Activated CD4-positive, alpha-beta T cell treated with anti-CD3 and anti-CD28 coated beads, Interleukin-2, amount 10 ng/mL, durations not matched to agents 7 days and 5 days (primary cell): ENCODE measurements around the gene RNF181. TPM values are rescaled to one million over a fixed set of nuclear protein-coding genes. Genes with fewer than 3 reads are reported as not detected.
"Not testable (repeated sequence)": the region's sequence is repeated elsewhere in the genome, so short reads cannot be mapped to it uniquely, and the experiment has no call there.

Experiments
- CTCF ChIA-PET: fragments of 350-600 bp; sonication (Branson Sonifier 250); formaldehyde crosslinking; loops from one replicate; lab custom pipeline; 2021; ENCODE audit warnings: antibody characterized with exemption; lab: Charles Lee
- POLR2A ChIA-PET: fragments of 350-600 bp; sonication (Branson Sonifier 250); formaldehyde crosslinking; loops from one replicate; lab custom pipeline; 2021; ENCODE audit warnings: antibody characterized with exemption; lab: Charles Lee
- DNase-seq: peaks from one replicate; pipeline ENCODE4 v3.0.0-alpha.2; 2020
- H3K27ac Mint-ChIP-seq: one replicate; pipeline ENCODE4 v1.8.0; 2021; ENCODE audit warnings: mild to moderate bottlenecking, moderate library complexity, mixed read lengths
- H3K27me3 Mint-ChIP-seq: one replicate; pipeline ENCODE4 v1.8.0; 2021; ENCODE audit warnings: mixed read lengths
- H3K36me3 Mint-ChIP-seq: one replicate; pipeline ENCODE4 v1.8.0; 2021; ENCODE audit warnings: low read depth, mixed read lengths
- H3K4me1 Mint-ChIP-seq: one replicate; pipeline ENCODE4 v1.8.0; 2021; ENCODE audit warnings: mixed read lengths
- H3K4me3 Mint-ChIP-seq: one replicate; pipeline ENCODE4 v1.8.0; 2021; ENCODE audit warnings: mild to moderate bottlenecking, moderate library complexity, mixed read lengths
- H3K9me3 Mint-ChIP-seq: one replicate; pipeline ENCODE4 v1.8.0; 2021; ENCODE audit warnings: mixed read lengths
- total RNA-seq, 2 experiments: library from RNA; stranded (reverse); gene quantifications; one replicate each; pipeline ENCODE4 v1.2.3, GENCODE V29; 2021

RNF181 gene
- total RNA-seq, 2 experiments from 2014 or later, result 89.7 to 106 TPM

DNA sequence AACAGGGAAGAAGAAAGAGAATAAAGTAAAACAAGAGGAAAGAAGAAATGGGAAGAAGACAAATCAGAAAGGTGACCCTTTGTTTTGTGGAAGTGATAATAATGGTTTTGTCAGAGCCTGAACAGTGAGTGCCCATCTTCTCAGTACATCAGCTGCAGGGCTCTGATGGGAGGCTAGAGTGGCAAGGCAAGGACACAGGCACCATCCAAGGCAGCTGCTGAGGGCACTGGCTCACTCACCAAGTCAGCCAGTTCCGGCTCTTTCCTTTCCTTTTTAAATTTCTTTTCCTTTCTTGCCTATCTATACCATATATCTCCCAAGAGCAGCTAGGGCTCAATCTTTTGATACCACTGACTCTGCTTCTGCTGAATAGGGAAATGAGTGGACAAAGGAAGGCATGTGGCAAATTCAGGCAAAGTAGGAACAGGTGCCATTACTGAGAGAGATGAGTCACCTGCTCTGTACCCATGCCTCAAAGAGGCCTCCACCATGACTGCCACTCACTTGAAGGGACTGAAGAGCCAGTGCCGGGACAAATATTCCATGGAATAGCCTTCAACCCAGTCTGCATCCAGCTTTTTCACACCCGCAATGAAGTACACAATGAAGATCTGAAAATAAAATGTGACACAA, 40.4 kb upstream of the RNF181 start:
- Mint-ChIP-seq H3K4me1 (peaks cover 17% of the 10 kb centered on the region), H3K4me3 (no peak overlapping the region), H3K27ac (peak overlapping the region; percentile 27), H3K36me3 (peaks cover 33% of the 10 kb centered on the region), H3K27me3 (no peaks in the 10 kb centered on the region), H3K9me3 (no peaks in the 10 kb centered on the region)
- DNase-seq, result no peak
- ChIA-PET POLR2A (no interaction called here), CTCF (interaction anchor here (2.7 to 3.2 kb wide), 2 partner anchors 16 to 135 kb away, joined by 8 to 26 read pairs; partner anchors contain the start of genes MAT2A and SH2D6)

DNA sequence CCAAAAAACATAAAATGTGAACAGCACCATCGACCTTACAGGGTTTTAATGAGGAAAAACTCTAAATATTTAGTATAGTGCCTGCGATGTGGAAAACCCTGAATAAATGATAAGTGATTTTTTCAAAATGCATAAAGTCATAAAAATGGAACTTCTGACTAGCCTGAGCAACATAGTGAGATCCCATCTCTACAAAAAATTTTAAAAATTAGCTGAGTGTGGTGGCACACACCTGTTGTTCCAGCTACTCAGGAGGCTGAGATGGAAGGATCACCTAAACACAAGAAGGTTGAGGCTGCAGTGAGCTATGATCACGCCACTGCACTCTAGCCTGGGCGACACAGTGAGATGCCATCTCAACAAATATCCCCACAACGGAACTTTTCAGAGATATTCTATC, 38.4 kb upstream of the RNF181 start:
- Mint-ChIP-seq H3K4me3 (no peak overlapping the region), H3K9me3 (no peaks in the 10 kb centered on the region), H3K27me3 (no peaks in the 10 kb centered on the region), H3K4me1 (peaks cover 28% of the 10 kb centered on the region), H3K36me3 (peaks cover 19% of the 10 kb centered on the region), H3K27ac (no peak overlapping the region)
- ChIA-PET CTCF (interaction anchor here (0.9 to 3.2 kb wide), 7 partner anchors 15 to 187 kb away, joined by 3 to 26 read pairs (median 3); partner anchors contain the start of genes MAT2A and SH2D6), POLR2A (interaction anchor here (1.0 kb wide), 1 partner anchor 11 kb away, joined by 4 read pairs; no protein-coding TSS in a partner anchor)
- no peak for DNase-seq

DNA sequence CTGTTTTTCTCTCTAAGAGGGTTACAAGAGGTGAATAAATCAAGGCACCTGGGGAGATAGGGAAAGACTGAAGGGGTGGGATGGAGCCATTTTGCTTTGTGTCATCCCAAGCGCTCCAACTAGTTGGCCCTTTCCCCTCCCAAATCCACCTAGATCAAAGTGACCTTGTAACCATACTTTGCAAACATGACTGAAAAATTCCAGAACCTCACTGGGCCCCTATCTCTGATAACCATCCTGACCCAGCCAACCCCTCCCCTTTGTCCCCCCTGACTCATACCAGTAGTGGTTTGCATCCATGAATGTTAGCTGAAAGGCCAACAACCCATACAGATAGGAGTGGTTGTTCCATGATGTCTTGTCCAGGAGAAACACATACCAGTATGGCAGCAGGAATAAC, 37.4 kb upstream of the RNF181 start:
- H3K27ac Mint-ChIP-seq, result no peak overlapping the region
- no peaks in the 10 kb centered on the region for H3K9me3 Mint-ChIP-seq
- no peaks in the 10 kb centered on the region for H3K27me3 Mint-ChIP-seq
- H3K36me3 Mint-ChIP-seq, result peaks cover 16% of the 10 kb centered on the region
- ChIA-PET CTCF (interaction anchor here (1.2 to 2.0 kb wide), 2 partner anchors 10 to 16 kb away, joined by 3 to 7 read pairs; no protein-coding TSS in a partner anchor), POLR2A (no interaction called here)
- H3K4me3 Mint-ChIP-seq, result no peak overlapping the region
- peaks cover 29% of the 10 kb centered on the region for H3K4me1 Mint-ChIP-seq
- DNase-seq, result no peak

DNA sequence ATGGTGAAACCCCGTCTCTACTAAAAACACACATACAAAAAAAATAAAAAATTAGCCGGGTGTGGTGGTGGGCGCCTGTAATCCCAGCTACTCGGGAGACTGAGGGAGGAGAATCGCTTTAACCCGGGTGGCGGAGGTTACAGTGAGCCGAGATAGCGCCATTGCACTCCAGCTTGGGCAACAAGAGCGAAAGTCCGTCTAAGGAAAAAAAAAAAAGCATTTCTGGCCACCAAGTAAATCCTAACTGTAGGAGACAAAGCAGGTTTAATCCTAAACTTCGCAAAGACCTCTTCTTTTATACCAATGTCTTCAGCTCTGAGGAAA, 35.2 kb upstream of the RNF181 start:
- Mint-ChIP-seq H3K4me3 (peak overlapping the region; percentile 98), H3K27ac (peak overlapping the region; percentile 99), H3K4me1 (peaks cover 36% of the 10 kb centered on the region)
- not testable (repeated sequence) for DNase-seq, H3K36me3 Mint-ChIP-seq, H3K27me3 Mint-ChIP-seq, H3K9me3 Mint-ChIP-seq
- POLR2A ChIA-PET, result interaction anchor here (0.9 to 1.3 kb wide), 3 partner anchors 10 to 206 kb away, joined by 3 to 8 read pairs (median 3); partner anchors contain the start of genes ELMOD3 and RETSAT
- CTCF ChIA-PET, result interaction anchor here (0.6 to 4.7 kb wide), 5 partner anchors 10 to 77 kb away, joined by 3 to 44 read pairs (median 4); partner anchors contain the start of gene MAT2A

DNA sequence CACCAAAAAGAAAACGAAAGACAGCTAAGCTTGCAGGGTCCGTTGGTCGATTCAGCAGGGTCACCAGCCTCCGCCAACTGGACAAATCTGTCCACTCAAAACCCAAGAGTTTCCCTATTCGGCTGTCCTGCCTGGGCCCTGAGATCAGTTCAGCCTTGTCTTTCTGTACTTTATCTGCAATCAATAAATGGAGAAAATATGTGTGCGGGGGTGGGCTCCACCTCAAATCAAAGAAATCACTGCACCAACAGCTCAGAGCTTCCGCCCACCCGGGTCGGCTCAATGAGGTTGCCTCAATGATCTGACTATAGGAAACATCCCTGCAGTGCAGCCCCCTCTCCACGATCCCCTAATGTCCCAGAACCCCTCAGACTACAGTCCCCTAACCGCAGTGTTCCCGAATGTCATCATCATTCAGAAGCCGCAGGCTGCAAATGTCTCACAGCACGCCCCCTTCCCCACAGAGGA, 34.7 kb upstream of the RNF181 start:
- POLR2A ChIA-PET, result interaction anchor here (0.9 to 1.3 kb wide), 3 partner anchors 11 to 207 kb away, joined by 3 to 8 read pairs (median 3); partner anchors contain the start of genes ELMOD3 and RETSAT
- Mint-ChIP-seq H3K4me3 (peak overlapping the region; percentile 98), H3K27ac (peak overlapping the region; percentile 99), H3K36me3 (peaks cover 7% of the 10 kb centered on the region), H3K27me3 (no peaks in the 10 kb centered on the region), H3K4me1 (peaks cover 36% of the 10 kb centered on the region), H3K9me3 (no peaks in the 10 kb centered on the region)
- CTCF ChIA-PET, result interaction anchor here (0.6 to 4.7 kb wide), 6 partner anchors 11 to 77 kb away, joined by 3 to 44 read pairs (median 4); partner anchors contain the start of gene MAT2A
- DNase-seq, result no peak

DNA sequence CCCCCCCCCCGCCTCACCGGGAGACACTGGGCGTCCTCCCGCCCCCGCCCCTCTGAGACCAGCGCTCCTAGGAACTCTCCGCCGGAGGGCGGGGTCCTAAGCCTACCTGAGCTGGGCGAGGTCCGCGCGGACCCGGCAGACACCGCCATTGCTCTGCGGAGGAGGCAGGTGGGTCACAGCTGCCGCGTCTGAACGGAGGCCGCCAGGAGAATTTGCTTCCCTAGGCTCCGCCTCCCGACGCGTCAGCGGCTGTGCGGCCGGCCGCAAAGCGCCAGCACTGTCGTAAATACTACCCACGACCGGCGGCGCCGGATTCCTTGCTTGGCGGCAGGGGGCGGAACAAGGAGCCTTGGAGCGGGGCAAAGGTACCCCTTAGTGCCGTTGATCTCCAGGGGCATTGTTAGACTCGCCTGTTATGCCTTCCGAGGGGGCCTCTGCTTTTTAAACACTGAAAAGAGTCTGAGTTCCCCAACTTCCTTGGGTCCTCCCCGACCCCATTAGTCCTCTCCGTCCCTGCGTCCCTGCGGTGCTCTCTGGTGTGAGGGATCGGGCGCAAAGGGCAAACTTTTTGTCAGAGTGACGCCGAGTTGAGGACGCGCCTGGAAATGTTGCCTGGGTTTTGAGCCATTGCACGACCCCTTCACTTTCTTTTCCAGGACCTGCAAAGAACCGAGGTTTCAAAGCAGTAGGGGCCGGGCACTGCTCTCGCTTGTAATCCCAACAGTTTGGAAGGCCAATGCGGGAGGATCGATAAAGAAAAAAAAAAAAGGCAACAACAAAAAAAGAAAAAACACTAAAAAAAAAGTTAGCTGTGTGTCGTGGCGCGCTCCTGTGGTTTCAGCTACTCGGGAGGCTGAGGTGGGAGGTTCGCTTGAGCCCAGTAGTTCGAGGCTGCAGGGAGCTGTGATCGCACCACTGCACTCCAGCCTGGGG, 34.0 kb upstream of the RNF181 start, which contains the start of gene GGCX:
GGCX (minus strand) TSS at position 214 of the 933 bp plus-strand sequence; CDS start at position 149, 65 bp downstream.
- ChIA-PET CTCF (interaction anchor here (0.6 to 4.7 kb wide), 8 partner anchors 12 to 204 kb away, joined by 3 to 44 read pairs (median 4); partner anchors contain the start of gene SH2D6), POLR2A (interaction anchor here (0.7 to 1.3 kb wide), 3 partner anchors 12 to 143 kb away, joined by 3 to 10 read pairs (median 8); no protein-coding TSS in a partner anchor)
- peak; percentile 95 for DNase-seq
- peaks cover 5% of the 10 kb centered on the region for H3K36me3 Mint-ChIP-seq
- no peaks in the 10 kb centered on the region for H3K9me3 Mint-ChIP-seq
- no peaks in the 10 kb centered on the region for H3K27me3 Mint-ChIP-seq
- H3K4me1 Mint-ChIP-seq, result peaks cover 36% of the 10 kb centered on the region
- peak within 1 kb of the TSS; percentile 99 for H3K27ac Mint-ChIP-seq
- peak within 1 kb of the TSS; percentile 98 for H3K4me3 Mint-ChIP-seq

DNA sequence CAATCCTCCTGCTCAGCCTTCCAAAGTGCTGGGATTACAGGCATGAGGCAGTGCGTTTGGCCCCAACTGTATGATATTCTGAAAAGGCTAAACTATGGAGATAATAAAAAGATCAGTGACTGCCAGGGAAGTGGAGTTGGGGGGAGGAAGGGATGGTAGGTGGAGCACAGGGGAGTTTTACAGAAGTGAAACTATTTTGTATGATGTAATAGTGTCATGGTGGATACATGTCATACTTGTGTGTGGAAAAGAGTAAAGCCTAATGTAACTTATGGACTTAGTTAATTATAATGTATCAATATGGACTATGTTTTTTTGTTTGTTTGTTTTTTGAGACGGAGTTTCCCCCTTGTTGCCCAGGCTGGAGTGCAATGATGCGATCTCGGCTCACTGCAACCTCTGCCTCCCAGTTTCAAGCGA, 31.4 kb upstream of the RNF181 start:
- no peak for DNase-seq
- no peaks in the 10 kb centered on the region for H3K9me3 Mint-ChIP-seq
- H3K4me1 Mint-ChIP-seq, result peaks cover 33% of the 10 kb centered on the region
- CTCF ChIA-PET, result interaction anchor here (0.7 to 4.7 kb wide), 4 partner anchors 14 to 146 kb away, joined by 3 to 44 read pairs (median 6); no protein-coding TSS in a partner anchor
- POLR2A ChIA-PET, result no interaction called here
- H3K4me3 Mint-ChIP-seq, result no peak overlapping the region
- H3K27me3 Mint-ChIP-seq, result no peaks in the 10 kb centered on the region
- peak overlapping the region; percentile 5 for H3K27ac Mint-ChIP-seq
- H3K36me3 Mint-ChIP-seq, result peaks cover 2% of the 10 kb centered on the region

DNA sequence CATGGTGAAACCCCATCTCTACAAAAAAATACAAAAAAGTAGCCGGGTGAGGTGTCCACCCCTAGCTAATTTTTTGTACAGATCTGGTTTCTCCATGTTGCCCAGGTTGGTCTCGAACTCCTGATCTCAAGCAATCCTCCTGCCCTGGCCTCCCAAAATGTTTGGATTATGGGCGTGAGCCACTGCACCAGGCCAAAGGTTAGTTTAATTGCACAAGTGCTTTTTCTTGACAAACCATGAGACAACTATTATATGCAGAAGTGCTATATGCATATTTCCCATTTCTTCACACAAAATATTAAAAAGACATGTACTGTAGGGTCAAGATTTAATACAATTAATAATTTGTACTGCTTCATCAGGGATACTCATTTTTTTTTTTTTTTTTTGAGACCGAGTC, 29.3 kb upstream of the RNF181 start:
- peaks cover 15% of the 10 kb centered on the region for H3K27me3 Mint-ChIP-seq
- peaks cover 16% of the 10 kb centered on the region for H3K4me1 Mint-ChIP-seq
- DNase-seq, result no peak
- CTCF ChIA-PET, result interaction anchor here (2.0 kb wide), 1 partner anchor 14 kb away, joined by 8 read pairs; no protein-coding TSS in a partner anchor
- no peak overlapping the region for H3K4me3 Mint-ChIP-seq
- H3K27ac Mint-ChIP-seq, result no peak overlapping the region
- no peaks in the 10 kb centered on the region for H3K9me3 Mint-ChIP-seq
- no peaks in the 10 kb centered on the region for H3K36me3 Mint-ChIP-seq
- POLR2A ChIA-PET, result no interaction called here

DNA sequence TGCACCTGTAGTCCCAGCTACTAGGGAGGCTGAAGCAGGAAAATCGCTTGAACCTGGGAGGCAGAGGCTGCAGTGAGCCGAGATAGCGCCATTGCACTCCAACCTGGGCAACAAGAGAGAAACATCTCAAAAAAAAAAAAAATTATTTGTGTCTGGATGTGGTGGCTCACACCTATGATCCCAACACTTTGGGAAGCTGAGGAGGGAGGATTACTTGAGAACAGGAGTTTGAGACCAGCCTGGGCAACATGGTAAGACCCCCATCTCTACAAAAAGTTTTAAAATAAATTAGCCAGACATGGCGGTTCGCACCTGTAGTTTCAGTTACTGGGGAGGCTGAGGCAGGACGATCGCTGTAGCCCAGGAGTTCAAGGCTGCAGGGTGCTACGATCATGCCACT, 19.8 kb upstream of the RNF181 start:
- DNase-seq, result no peak
- Mint-ChIP-seq H3K4me1 (peaks cover 29% of the 10 kb centered on the region), H3K27me3 (peaks cover 14% of the 10 kb centered on the region), H3K27ac (no peak overlapping the region), H3K4me3 (no peak overlapping the region), H3K9me3 (no peaks in the 10 kb centered on the region), H3K36me3 (peaks cover 18% of the 10 kb centered on the region)
- CTCF ChIA-PET, result interaction anchor here (0.6 to 1.5 kb wide), 2 partner anchors 16 to 27 kb away, joined by 3 read pairs; no protein-coding TSS in a partner anchor
- POLR2A ChIA-PET, result no interaction called here

DNA sequence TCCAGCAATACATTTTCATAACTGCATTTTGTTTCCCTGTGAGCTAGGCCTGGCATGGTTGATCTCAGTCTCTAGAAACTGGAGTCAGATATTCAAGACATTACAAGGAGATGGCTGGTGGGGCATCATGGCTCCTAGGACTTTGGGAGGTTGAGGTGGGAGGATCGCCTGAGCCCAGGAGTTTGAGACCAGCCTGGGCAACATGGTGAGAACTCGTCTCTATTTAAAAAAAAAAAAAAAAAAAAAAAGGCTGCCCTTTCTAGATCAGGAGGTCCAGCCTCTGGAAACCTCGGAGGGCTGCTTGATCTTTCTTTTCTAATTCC, 18.5 kb upstream of the RNF181 start:
- no peak for DNase-seq
- CTCF ChIA-PET, result interaction anchor here (1.1 to 2.3 kb wide), 3 partner anchors 15 to 60 kb away, joined by 3 to 10 read pairs (median 6); no protein-coding TSS in a partner anchor
- POLR2A ChIA-PET, result no interaction called here
- peaks cover 6% of the 10 kb centered on the region for H3K27me3 Mint-ChIP-seq
- H3K4me3 Mint-ChIP-seq, result peak overlapping the region; percentile 93
- peak overlapping the region; percentile 92 for H3K27ac Mint-ChIP-seq
- H3K36me3 Mint-ChIP-seq, result peaks cover 25% of the 10 kb centered on the region
- no peaks in the 10 kb centered on the region for H3K9me3 Mint-ChIP-seq
- H3K4me1 Mint-ChIP-seq, result peaks cover 35% of the 10 kb centered on the region

DNA sequence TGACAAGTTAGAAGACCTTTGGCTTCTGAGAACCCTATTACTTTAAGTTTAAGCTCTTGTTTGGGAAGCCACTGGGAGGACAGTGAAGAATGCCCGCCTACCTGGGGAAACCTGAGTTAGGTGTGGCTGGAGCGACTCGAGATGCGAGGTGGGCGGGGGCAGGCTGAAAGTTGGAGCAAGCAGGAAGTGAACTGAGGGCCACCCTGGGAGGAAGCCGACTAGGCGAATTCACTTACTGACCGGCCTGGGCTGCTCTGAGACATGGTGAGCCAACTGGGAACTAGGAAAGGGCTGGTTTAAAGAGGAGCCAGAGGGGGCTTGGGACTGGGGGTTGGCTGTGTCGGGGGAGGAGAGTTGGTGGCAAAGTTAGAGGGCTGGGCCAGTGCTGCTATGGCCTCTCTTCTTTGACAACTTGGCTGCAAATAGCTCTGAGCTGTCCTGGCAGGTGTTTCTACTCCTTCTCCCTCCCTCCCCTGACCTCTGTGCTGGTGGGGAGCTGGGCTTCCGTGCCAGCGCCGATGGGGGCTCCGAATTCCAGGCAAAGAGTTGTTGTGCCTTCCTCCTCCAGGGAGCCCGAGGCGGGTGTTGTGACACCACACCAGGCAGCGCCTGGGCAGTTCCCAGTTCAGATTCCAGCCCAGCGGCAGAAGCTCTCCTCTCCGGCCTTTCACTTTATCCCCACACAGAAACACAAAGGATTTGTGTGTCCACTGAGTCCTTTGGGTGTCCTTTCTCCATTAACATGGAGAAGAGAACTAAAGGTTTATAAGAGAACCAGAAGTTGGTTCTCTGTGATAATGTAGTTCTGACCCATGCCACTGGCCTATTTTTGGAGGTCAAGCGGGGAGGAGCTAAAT, 17.9 kb upstream of the RNF181 start, which contains the start of gene VAMP8:
VAMP8 (plus strand) TSS at position 201 of the 857 bp plus-strand sequence; CDS start at position 262, 61 bp downstream.
- no peaks in the 10 kb centered on the region for H3K9me3 Mint-ChIP-seq
- POLR2A ChIA-PET, result no interaction called here

More for the DNA sequence above, 17.9 kb upstream of the RNF181 start, which contains the start of gene VAMP8:
- peak within 1 kb of the TSS; percentile 92 for H3K27ac Mint-ChIP-seq
- H3K4me3 Mint-ChIP-seq, result peak within 1 kb of the TSS; percentile 93
- peak; percentile 73 for DNase-seq
- CTCF ChIA-PET, result interaction anchor here (1.0 to 2.3 kb wide), 4 partner anchors 10 to 59 kb away, joined by 3 to 10 read pairs (median 4); no protein-coding TSS in a partner anchor
- H3K4me1 Mint-ChIP-seq, result peaks cover 39% of the 10 kb centered on the region
- H3K36me3 Mint-ChIP-seq, result peaks cover 31% of the 10 kb centered on the region
- H3K27me3 Mint-ChIP-seq, result peaks cover 2% of the 10 kb centered on the region
